ENCODE data around the gene HASPIN.
A peak's percentile ranks its signal among the peaks of the same experiment; 100 is the strongest.

HASPIN gene

DNA sequence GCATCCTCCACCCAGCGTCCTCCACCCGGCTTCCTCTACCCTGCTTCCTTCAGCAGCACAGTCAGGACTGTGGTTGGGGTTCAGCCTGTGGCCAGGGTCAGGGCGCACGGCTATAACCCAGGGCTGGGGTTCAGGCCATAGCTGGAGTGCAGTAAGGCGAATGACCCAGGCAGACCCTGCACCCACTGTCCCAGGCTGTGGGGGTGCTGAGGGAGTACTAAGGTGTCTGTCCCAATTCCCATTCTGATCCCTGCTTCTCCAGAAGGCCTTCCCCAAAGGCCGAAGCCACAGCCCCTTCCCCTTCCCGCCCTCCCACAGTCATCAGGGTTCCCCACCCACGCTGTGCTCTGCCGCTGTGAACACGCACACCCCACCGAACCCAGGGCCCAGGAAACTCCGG is 42.6 kb upstream of the HASPIN start:
- POLR2A ChIA-PET = no interaction called here
- no peak for TF ChIP-seq CTCF (IDR thresholded peaks at IDR 0.05; ENCODE audit: insufficient read depth, low read length, missing control alignments)
- no peak overlapping the region for H3K4me3 ChIP-seq (ENCODE audit: low read depth, low read length)
- DNase-seq (ENCODE audit: low read depth, low spot score) = no peak
- CTCF ChIA-PET = interaction anchor here (0.7 to 2.8 kb wide), 2 partner anchors 7 to 14 kb away, joined by 3 to 12 read pairs; no protein-coding TSS in a partner anchor

DNA sequence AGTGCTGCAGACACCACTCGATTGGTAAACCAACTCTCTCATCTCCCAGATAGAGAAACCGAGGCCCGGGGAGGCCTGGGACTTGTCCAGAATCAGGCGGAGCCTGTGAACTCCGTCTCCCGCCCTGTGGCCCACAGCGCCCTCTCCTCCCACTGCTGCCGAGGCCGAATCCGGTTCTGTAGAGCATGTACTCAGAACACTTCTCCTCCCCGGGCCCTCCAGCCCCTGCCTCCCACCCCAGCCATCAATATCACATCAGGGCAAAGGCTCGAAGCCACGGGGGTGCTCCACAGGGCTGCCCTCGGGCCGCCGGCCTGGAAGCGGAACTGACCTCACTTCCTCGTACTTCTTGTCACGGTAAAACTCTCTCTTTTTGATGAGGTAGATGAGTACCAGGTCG is 42.1 kb upstream of the HASPIN start:
- ChIA-PET CTCF (interaction anchor here (0.7 to 2.8 kb wide), 4 partner anchors 8 to 53 kb away, joined by 3 to 12 read pairs (median 5); no protein-coding TSS in a partner anchor), POLR2A (no interaction called here)
- no peak for DNase-seq (ENCODE audit: low read depth, low spot score)
- H3K4me3 ChIP-seq (ENCODE audit: low read depth, low read length) = no peak overlapping the region
- TF ChIP-seq CTCF (IDR thresholded peaks at IDR 0.05; ENCODE audit: insufficient read depth, low read length, missing control alignments) = no peak

GRCh38 chr17:3682033-3682432 is 41.7 kb upstream of the HASPIN start:
- ChIA-PET POLR2A (no interaction called here), CTCF (interaction anchor here (0.7 to 2.8 kb wide), 11 partner anchors 8 to 322 kb away, joined by 3 to 12 read pairs (median 6); no protein-coding TSS in a partner anchor)
- no peak for TF ChIP-seq CTCF (IDR thresholded peaks at IDR 0.05; ENCODE audit: insufficient read depth, low read length, missing control alignments)

GRCh38 chr17:3683054-3683511 is 40.6 kb upstream of the HASPIN start:
- no peak for DNase-seq (ENCODE audit: low read depth, low spot score)
- ChIA-PET CTCF (interaction anchor here (0.6 to 2.8 kb wide), 20 partner anchors 9 to 321 kb away, joined by 3 to 12 read pairs (median 3); partner anchors contain the start of genes NCBP3 and P2RX5), POLR2A (no interaction called here)
- H3K4me3 ChIP-seq (ENCODE audit: low read depth, low read length) = no peak overlapping the region
- TF ChIP-seq CTCF (IDR thresholded peaks at IDR 0.05; ENCODE audit: insufficient read depth, low read length, missing control alignments) = peak; percentile 95

More at GRCh38 chr17:3682033-3682432, 41.7 kb upstream of the HASPIN start:
- DNase-seq (ENCODE audit: low read depth, low spot score) = no peak
- no peak overlapping the region for H3K4me3 ChIP-seq (ENCODE audit: low read depth, low read length)

GRCh38 chr17:3685174-3685573 is 38.5 kb upstream of the HASPIN start:
- H3K4me3 ChIP-seq (ENCODE audit: low read depth, low read length) = no peak overlapping the region
- no peak for TF ChIP-seq CTCF (IDR thresholded peaks at IDR 0.05; ENCODE audit: insufficient read depth, low read length, missing control alignments)
- POLR2A ChIA-PET = no interaction called here
- DNase-seq (ENCODE audit: low read depth, low spot score) = no peak
- CTCF ChIA-PET = interaction anchor here (0.7 kb wide), 1 partner anchor 9 kb away, joined by 3 read pairs; no protein-coding TSS in a partner anchor

- no peak for DNase-seq (ENCODE audit: low read depth, low spot score)
- CTCF ChIA-PET = interaction anchor here (0.8 kb wide), 1 partner anchor 10 kb away, joined by 3 read pairs; no protein-coding TSS in a partner anchor
- TF ChIP-seq CTCF (IDR thresholded peaks at IDR 0.05; ENCODE audit: insufficient read depth, low read length, missing control alignments) = no peak
- H3K4me3 ChIP-seq (ENCODE audit: low read depth, low read length) = no peak overlapping the region
- POLR2A ChIA-PET = no interaction called here
Measured at GRCh38 chr17:3688027-3688553, 35.6 kb upstream of the HASPIN start.
